Psoas muscle (tissue), 8 donors: ENCODE data around the gene TMEM170B. TPM values are rescaled to one million over a fixed set of nuclear protein-coding genes. Genes with fewer than 3 reads are reported as not detected.

Experiments used
- ATAC-seq, 4 donors: fragments of 200-7000 bp; cut with Tn5 transposase; one replicate each; pipeline ENCODE4 v1.9.1; 2020; ENCODE audit warnings: moderate library complexity in 3 of 4, mild to moderate bottlenecking in 2 of 4
- DNase-seq, 2 donors: peaks; one replicate each; pipeline ENCODE4 v3.0.0-alpha.2; 2020
- H3K27ac ChIP-seq: fragments of 200-600 bp; one replicate; pipeline ENCODE4 v1.8.0; 2022
- H3K27me3 ChIP-seq, 3 donors: fragments of 200-600 bp in 1 of 3; one replicate each; pipeline versions ENCODE4 v1.6.1 to v1.8.0; 2013 to 2022; ENCODE audit warnings: low read length in 2 of 3, mild to moderate bottlenecking in 2 of 3, moderate library complexity in 1 of 3; ENCODE audit not compliant: insufficient read depth in 3 of 3
- H3K36me3 ChIP-seq, 2 donors: fragments of 200-600 bp in 1 of 2; one replicate each; pipeline versions ENCODE4 v1.6.1 to v1.8.0; 2013 to 2022; ENCODE audit warnings: low read depth in 1 of 2, mild to moderate bottlenecking in 1 of 2, moderate library complexity in 1 of 2; ENCODE audit not compliant: insufficient read depth in 1 of 2
- H3K4me1 ChIP-seq: fragments of 200-600 bp; one replicate; pipeline ENCODE4 v1.8.0; 2022
- H3K4me3 ChIP-seq: fragments of 200-600 bp; one replicate; pipeline ENCODE4 v1.8.0; 2022; ENCODE audit warnings: mild to moderate bottlenecking
- H3K9me3 ChIP-seq: fragments of 200-600 bp; one replicate; pipeline ENCODE4 v1.8.0; 2022
- WGBS, 3 donors: extraction: QIAGEN DNeasy Blood & Tissue Kit; methylation state at CpG; one replicate each; pipeline versions ENCODE4 v1.1.6 to v1.1.7; 2013; 5-methylcytosine and 5-hydroxymethylcytosine counted together
- intact Hi-C, 2 donors: fragments of 100-400 bp; cut with DNase I; formaldehyde crosslinking; loops; one replicate each; pipeline versions ENCODE4 v1.11.0 to v1.14.2; 2022
- polyA plus RNA-seq, 3 donors: library from polyadenylated mRNA; stranded (reverse); fragments of 200-250 nt; gene quantifications; one replicate each; pipeline ENCODE4 v1.2.3, GENCODE V29; 2013
- total RNA-seq, 4 donors: library from RNA; stranded (reverse); fragmentation: NEBNext Ultra II Directional in 2 of 4; extraction: Animal tissue kit (Norgen Biotek cat#: 25700) in 2 of 4; gene quantifications; one replicate each; pipeline versions ENCODE4 v1.2.1 to v1.2.4, GENCODE V29; 2021 to 2023
- TF ChIP-seq, protein P1 (sequence below): fragments of 200-600 bp; IDR thresholded peaks from one replicate; pipeline ENCODE4 v1.8.0; 2022; ENCODE audit warnings: antibody characterized with exemption
- donor health status: healthy with polysubstance abuse.
- donor health status: DM: no; HTN: no; CAD: no; lungs with moderate emphysema.
- donor health status: Bipolar disorder and iron deficiency.
- donor health status: healthy.
- donor health status: DM: yes; HTN: yes; CAD: no.
- donor health status: DM: no; HTN: no; CAD: no.
- donor health status: DM: no; HTN: no; CAD: no.
- donor health status: DM: yes; HTN: yes; CAD: no.

Gene TMEM170B
- total and polyA plus RNA-seq, 7 donors, result 2.7 to 20.0 (median 7.4) TPM

DNA sequence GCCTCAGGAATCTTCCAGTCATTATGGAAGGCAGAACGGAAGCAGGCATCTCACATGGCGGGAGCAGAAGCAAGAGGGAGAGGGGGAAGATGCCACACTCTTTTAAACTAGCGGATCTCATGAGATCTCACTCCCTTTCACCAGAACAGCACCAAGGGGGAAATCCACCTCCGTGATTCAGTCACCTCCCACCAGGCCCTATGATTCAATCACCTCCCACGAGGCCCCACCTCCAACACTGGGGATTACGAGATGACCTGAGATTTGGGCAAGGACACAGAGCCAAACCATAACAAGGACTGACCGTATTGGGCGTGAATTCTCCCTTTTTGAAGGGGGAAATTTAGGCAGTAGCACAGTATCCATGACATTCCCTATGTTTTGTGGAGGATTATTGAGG lies 88.8 kb downstream of the TMEM170B start:
- intact Hi-C loops, result no loop called here
- Histone ChIP-seq H3K27me3 (peaks cover 0 to 4% (median 0%) of the 10 kb centered on the region in 3 donors), H3K36me3 (no peaks in the 10 kb centered on the region), H3K9me3 (no peaks in the 10 kb centered on the region), H3K4me3 (no peak overlapping the region), H3K27ac (no peak overlapping the region), H3K4me1 (no peaks in the 10 kb centered on the region)
- WGBS, 3 donors, result 92 to 98% (median 94%) methylated on average over 8 of the region's 8 CpGs
- no peak for DNase-seq
- no peak for ATAC-seq
- TF ChIP-seq, protein P1, sequence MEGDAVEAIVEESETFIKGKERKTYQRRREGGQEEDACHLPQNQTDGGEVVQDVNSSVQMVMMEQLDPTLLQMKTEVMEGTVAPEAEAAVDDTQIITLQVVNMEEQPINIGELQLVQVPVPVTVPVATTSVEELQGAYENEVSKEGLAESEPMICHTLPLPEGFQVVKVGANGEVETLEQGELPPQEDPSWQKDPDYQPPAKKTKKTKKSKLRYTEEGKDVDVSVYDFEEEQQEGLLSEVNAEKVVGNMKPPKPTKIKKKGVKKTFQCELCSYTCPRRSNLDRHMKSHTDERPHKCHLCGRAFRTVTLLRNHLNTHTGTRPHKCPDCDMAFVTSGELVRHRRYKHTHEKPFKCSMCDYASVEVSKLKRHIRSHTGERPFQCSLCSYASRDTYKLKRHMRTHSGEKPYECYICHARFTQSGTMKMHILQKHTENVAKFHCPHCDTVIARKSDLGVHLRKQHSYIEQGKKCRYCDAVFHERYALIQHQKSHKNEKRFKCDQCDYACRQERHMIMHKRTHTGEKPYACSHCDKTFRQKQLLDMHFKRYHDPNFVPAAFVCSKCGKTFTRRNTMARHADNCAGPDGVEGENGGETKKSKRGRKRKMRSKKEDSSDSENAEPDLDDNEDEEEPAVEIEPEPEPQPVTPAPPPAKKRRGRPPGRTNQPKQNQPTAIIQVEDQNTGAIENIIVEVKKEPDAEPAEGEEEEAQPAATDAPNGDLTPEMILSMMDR, result no peak

DNA sequence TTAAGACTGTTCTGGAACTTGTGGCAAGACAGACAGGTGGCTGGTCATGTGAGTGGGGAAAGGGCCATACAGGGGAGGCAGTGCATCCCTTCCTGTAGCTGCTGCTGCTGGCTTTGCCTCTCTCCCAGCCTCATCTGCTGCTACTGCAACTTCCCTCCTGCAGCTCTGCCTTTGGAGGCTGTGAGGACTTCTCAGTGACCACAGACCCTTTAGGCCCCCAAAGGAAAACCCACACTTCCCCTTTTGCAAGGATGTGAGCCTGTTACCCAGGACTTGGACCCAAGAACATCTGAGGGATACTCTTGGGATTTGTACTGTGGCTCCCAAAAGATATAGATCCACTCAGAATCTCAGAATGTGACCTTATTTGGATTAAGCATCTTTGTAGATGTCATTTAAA lies 91.0 kb downstream of the TMEM170B start:
- TF ChIP-seq, protein P1, result no peak
- no peak for ATAC-seq
- Histone ChIP-seq H3K9me3 (no peaks in the 10 kb centered on the region), H3K4me3 (no peak overlapping the region), H3K36me3 (no peaks in the 10 kb centered on the region), H3K27ac (no peak overlapping the region), H3K27me3 (peaks cover 0 to 4% (median 0%) of the 10 kb centered on the region in 3 donors), H3K4me1 (no peaks in the 10 kb centered on the region)
- DNase-seq, result no peak
- intact Hi-C loops, result no loop called here

DNA sequence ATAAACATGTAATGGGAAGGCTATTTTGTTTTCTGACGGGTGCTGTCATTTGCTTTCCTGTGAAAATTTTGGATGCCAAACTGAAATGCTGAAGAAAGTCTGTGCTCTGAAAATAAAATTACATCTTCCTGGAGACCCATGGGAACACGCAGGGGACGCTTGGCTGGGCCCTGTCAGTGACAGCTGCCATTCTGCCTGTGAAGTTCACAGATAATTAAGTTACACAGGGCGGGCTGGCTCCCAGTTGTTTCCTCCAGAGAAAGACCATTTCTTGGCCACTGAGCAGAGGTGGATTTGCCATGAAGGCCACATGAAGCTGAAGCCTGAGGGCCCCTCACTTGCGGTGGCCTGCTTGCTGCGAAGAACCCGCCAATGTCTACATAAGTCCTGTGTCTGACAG lies 93.5 kb downstream of the TMEM170B start:
- 35 to 44% (median 39%) methylated on average over 7 of the region's 7 CpGs for WGBS, 3 donors

DNA sequence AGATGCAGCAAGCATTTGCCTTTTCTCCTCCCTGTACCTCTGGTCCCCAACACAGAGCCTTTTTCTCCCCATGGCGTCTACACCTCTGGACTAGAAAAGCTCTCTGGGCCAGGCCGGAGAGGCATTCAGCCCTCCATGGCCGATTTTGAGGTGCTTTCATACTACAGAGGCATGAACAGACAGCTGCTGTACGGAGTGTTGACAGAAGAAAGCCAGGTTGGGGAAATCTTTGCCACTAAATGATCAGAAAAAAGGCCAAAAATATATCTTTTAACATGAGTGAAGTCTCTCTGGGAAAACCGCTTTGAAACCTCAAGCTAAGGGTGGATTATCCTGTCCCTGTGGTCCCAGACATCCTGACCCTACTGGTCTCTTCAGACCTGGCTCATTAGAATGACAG lies 94.0 kb downstream of the TMEM170B start:
- no peak overlapping the region for H3K27ac ChIP-seq
- H3K9me3 ChIP-seq, result no peaks in the 10 kb centered on the region
- DNase-seq (no peak), ATAC-seq (no peak)
- no peaks in the 10 kb centered on the region for H3K4me1 ChIP-seq
- TF ChIP-seq, protein P1, result no peak
- intact Hi-C loops, result no loop called here
- no peak overlapping the region for H3K4me3 ChIP-seq
- no peaks in the 10 kb centered on the region for H3K36me3 ChIP-seq
- H3K27me3 ChIP-seq, result peaks cover 0 to 4% (median 0%) of the 10 kb centered on the region in 3 donors
- 61 to 70% (median 66%) methylated on average over 5 of the region's 5 CpGs for WGBS, 3 donors

More for the DNA sequence above, 93.5 kb downstream of the TMEM170B start:
- ATAC-seq, result no peak
- Histone ChIP-seq H3K4me1 (no peaks in the 10 kb centered on the region), H3K36me3 (no peaks in the 10 kb centered on the region), H3K9me3 (no peaks in the 10 kb centered on the region), H3K27me3 (peaks cover 0 to 4% (median 0%) of the 10 kb centered on the region in 3 donors), H3K4me3 (no peak overlapping the region), H3K27ac (no peak overlapping the region)
- intact Hi-C loops, result no loop called here
- no peak for DNase-seq
- TF ChIP-seq, protein P1, result no peak

DNA sequence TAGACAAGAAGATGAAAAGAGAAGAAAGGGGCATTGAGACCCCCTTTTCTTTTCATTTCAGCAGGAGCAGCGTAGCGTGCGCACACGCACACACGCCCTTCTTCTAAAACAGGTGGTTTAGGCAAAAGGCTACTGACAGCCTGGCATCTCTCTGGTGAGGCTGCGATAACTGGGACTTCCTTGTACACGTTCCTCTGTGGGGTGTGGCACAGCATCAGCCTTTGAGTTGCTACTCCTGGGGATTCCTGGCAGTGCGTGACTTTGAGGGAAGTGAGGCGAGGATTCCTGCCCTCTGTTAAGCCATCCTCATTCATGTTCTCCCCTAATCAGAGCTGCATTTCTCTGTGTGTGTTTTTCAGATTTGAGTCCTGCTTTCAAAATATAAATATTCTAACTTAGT lies 94.7 kb downstream of the TMEM170B start:
- no peak overlapping the region for H3K27ac ChIP-seq
- TF ChIP-seq, protein P1, result no peak
- no peaks in the 10 kb centered on the region for H3K4me1 ChIP-seq
- intact Hi-C loops, result no loop called here
- no peaks in the 10 kb centered on the region for H3K9me3 ChIP-seq
- H3K4me3 ChIP-seq, result no peak overlapping the region
- WGBS, 3 donors, result 60 to 68% (median 65%) methylated on average over 9 of the region's 9 CpGs
- DNase-seq (no peak), ATAC-seq (no peak)
- H3K27me3 ChIP-seq, result peaks cover 0 to 4% (median 0%) of the 10 kb centered on the region in 3 donors
- H3K36me3 ChIP-seq, result no peaks in the 10 kb centered on the region
